Temporal lobe (tissue), 1 donor: ENCODE results near the gene MAPK9. TPM values are rescaled to one million over a fixed set of nuclear protein-coding genes. Genes with fewer than 3 reads are reported as not detected.

Source experiments
- total RNA-seq: library from RNA; depleted of rRNA; stranded (reverse); fragments of >200 nt; gene quantifications from one replicate; pipeline ENCODE4 v1.2.3, GENCODE V29; 2014

The MAPK9 gene
- total RNA-seq, 1 donor from 2014 or later, result 54.6 TPM

Other genes starting within 250 kb of the MAPK9 start
- gene RNF130, start 220.3 kb downstream of the MAPK9 start, total RNA-seq, result 69.8 TPM
- 21.4 TPM for gene RASGEF1C, start 82.9 kb downstream of the MAPK9 start, total RNA-seq
- 8.9 TPM for gene GFPT2, start 61.3 kb upstream of the MAPK9 start, total RNA-seq
- 49.7 TPM for gene CNOT6, start 202.3 kb upstream of the MAPK9 start, total RNA-seq